HG03095 (cell line): ENCODE results near the gene BBOX1.

Experiments
- ATAC-seq: cut with Tn5 transposase; IDR thresholded peaks from one replicate; pipeline ENCODE4 v1.9.1; 2021; ENCODE audit warnings: moderate library complexity; ENCODE audit not compliant: unreplicated experiment

Gene BBOX1

DNA sequence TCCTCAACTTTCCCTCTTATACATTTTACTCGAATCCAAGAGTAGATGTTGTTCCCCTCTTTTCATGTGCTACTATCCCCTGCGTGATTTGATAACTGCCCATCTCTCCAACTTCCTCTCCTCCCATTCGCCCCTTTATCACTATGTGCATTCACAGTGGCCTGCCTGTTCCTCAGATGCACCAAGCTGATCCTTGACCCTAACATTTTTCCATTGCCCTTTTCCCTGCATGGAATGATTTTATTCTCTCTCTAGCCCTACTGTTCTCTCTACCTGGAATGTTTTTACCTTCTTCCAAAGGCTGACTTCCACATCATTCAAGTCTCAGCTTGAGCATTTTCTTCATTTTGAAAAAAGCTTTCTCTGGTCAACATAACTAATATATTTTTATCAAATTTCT, 15.8 kb upstream of the BBOX1 start:
- no peak for ATAC-seq

DNA sequence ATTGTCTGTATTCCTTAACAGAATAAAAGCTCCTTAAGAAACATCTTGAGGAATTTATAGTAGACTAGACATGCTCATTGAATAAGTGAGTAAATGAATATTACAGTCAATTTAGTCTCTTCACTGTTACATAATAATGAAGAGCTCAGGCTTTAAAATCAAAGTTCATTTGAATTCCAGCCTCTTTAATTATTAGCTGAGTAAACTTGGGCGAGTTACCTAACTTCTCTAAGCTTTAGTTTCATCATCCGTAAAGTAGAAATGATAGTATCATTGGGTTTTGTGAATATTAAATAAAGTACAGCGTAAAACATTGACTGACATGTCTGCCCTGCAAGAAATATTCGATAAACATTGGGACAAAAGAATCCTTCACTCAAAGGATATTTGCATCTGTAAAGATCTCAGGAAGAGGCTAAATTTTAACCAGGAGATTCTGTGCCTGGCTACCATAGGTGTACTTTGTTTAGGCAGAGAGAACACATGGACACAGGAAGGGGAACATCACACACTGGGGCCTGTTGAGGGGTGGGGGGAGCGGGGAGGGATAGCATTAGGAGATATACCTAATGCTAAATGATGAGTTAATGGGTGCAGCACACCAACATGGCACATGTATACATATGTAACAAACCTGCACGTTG, 15.2 kb upstream of the BBOX1 start:
- no peak for ATAC-seq

DNA sequence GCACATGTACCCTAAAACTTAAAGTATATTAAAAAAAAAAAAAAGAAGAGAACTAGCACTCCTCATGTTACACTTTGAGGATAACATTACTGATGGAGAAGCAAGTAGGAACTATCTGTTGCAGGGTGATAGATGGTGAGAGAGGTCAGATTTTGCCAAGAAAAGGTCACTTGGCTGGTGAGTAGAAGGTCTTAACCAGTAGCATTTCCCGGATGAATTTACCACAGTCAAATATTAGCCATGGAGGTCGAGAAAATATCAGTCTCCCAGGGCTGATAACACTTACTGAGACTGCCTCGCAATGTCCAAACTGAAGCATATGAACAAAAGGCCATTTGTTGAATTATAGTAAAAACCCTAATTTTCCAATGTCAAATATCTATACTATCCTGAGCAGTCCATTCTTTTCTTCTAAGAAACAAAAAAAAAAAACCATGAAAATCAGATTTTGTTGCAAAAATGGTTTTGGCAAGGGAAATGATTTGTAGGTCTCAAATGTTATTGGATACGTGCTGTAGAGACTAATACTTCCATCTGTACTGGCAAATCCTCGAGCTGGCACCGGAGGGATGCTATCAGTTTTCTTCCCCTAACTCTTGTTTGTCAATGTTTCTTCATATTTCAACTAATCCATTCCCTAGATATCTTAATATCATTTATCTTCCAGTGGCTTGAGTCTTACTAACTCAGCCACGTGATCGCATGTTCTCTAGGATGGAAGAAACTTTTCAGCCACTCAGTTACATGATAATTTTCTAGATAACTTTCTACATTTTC, 14.5 kb upstream of the BBOX1 start:
- ATAC-seq: no peak

DNA sequence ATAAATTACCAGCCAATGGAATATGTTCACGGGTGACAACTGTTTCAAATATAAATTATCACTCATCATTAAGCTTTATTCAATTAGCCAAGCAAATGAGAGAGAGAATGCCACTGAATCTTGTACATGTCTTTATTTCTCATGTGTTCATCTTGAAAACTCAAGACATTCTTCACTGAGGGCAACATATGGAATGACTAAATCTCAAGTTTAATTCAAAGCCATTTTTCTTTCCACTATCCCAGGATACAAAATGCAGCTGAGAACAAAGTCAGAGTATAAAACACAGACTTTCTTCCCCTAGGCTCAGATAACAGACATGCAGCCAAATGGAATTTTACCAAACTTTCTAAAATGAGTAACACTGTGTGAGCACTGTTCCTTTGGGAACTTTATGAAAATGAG, 12.1 kb upstream of the BBOX1 start:
- ATAC-seq: no peak

DNA sequence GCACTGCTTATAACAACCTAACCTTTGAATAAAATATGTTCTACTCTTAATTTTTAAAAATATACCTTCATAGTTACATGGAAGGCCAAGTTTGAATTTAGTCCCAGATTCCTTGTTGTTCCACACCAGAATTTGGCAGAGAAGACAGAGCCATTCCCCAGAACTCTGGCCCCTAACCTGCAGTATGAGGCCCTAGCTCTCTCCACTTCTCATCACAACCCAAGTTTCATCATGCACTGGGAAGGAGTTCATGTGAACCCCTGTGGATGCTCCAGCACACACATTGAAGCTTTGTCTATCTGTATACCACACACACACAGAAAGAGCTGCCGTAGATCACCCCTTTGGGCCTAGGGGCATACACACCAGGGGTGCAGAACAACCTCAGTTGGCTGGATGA, 10.6 kb upstream of the BBOX1 start:
- ATAC-seq: no peak

DNA sequence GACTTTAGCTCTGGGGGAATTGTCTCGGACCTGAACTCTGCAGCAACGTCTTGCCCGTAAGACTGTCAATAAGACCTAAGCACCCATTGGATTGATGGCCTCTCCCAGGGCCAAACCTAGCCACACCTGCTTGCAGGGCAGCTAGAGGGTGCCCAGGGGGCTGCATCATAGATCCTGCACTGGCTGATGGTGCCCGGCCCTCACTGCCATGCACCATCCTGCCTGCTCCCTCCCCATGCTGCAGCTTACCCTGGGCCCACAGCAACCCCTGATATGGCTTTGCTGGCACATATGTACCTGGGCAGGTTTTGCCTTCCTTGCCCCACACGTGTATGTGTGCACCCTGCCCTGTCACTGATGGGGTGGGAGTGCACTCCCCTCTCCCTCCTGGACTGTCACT, 8.9 kb upstream of the BBOX1 start:
- ATAC-seq: no peak

DNA sequence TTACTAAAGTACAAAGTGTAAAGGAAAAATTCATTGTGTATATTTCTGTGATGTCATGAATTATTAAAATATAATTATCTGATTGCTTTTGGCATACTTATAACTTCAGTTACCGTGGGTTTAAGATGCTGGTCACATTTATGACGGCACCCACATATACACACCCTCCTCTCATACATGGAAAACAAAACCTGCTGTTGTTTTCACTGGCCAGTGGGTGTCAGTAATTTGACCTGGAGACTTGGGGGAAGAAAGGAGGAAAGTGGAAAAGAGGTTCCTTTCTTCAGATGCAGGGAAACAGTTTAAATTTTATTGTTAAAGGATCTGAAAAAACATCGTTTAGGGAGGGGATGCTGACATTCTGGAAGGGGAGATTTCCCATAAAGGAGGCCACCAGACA, 742 bp upstream of the BBOX1 start:
- no peak for ATAC-seq

DNA sequence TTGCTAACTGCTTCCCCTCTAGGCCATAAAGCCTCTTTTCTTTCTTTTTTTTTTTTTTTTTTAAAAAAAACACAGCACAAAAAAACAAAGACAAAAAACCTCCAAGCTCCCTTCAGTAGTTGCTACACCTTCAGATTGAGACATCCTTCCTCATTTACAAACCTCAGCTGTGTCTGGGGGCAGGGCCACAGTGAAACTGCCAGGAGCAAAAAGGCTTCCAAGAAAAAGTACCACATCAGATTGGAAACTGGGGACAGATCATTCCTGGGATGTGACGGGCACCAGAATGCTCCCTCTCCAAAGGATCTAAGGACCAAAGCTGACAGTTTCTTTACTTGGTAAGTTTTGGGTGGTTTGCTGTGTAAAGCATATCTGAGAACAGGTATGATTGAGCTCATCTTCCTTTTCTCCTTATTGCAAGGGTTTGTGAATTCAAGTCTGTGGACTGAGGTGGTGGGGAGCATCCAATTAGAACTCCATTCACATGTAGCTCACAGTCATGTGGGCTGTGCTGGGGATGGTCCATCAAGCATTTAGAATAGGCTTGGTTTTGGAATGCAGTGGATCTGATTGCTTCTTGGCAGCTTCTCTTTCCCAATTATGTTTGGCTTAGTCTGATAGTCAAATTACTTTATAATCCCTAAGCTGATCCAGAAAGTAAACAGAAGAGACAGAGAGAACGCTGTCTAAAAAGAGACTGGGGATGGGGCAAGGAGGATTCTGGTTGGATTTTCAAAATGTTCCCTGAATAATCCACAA, 705 bp downstream of the BBOX1 start:
- no peak for ATAC-seq

DNA sequence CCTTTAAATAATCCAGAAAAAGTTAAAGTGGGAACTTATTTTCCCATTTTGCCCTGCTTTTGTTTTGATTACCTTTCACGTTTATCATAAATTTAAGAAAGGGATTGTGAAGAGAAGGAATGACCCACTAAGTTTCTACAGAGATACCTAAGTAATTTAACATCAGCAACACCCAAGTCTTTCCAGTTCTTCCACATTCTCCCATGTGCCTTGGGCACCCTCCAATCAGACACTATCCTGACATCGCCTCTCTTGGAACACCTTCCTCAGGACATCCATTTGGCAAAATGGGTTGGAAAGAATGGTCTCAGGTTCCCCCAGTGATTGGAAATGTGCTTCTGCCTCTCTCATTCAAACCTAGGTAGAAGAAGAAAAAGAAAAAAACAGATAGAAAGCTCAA, 6.3 kb downstream of the BBOX1 start:
- no peak for ATAC-seq

DNA sequence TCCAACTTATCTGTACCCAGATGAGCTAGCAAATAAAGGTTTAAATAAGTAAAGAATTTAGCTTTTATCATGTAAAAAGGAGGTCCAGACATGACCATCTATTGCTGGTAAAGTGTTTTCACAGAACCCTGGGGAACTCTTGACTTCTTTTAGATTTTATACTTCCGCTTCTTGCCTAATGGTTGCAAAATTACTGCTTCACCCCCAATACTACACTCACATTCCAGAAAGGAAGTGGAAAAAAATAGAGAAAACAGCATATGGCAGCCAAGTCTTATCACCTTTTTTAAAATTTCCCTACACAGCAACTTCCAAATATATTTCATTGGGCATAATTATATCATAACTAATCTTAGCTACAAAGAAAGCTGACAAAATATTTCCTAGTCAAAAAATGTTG, 12.1 kb downstream of the BBOX1 start:
- ATAC-seq: no peak

DNA sequence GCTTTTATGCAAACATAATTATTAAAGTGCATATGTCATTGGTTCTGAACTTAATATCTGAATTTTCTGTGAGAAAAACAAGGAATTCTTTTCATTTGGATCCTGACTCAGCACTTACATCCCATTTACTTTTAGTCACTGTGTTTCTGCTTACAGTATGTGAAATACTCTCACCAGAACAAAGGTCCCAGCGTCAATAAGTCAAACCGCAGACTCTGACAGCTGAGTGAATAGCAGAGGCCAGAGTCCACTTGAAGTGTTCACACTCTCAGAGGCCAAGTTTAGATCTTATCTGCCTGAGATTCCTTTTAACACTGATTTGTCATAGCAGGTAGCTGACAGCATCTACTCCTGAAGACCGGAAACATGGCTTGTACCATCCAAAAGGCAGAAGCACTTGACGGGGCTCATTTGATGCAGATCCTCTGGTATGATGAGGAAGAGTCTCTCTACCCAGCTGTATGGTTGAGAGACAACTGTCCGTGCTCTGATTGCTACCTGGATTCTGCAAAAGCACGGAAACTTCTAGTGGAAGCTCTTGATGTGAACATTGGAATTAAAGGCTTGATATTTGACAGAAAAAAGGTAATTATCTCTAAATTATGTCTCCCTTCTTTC, 14.6 kb downstream of the BBOX1 start:
- no peak for ATAC-seq

DNA sequence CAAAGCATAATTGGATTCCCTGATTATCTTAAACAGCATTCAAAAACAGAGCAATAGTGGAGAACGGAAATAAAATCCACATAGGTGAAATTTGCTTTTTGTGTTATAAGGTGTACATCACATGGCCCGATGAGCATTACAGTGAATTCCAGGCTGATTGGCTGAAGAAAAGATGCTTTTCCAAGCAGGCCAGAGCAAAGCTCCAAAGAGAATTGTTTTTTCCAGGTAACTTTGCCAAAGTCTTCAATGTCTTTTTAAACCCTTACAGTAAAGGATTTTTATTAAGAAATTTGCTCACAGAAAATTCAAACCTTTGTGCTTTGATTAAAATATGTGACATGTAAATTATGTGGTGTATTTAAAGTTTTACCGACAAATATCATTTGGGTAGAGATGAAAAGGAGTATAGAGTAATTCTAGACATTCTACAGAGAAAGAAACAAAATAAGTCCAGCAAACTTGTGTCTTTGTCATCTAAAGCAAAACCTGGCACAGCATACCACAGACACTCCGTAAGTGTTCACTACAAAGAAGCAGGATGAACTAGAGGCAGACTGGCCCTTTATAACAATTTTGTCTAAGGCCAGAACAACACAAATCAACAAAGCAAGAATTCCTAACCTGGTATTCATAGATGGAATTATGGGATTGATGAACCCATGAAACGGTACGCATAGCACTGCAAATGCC, 16.6 kb downstream of the BBOX1 start:
- ATAC-seq: no peak

DNA sequence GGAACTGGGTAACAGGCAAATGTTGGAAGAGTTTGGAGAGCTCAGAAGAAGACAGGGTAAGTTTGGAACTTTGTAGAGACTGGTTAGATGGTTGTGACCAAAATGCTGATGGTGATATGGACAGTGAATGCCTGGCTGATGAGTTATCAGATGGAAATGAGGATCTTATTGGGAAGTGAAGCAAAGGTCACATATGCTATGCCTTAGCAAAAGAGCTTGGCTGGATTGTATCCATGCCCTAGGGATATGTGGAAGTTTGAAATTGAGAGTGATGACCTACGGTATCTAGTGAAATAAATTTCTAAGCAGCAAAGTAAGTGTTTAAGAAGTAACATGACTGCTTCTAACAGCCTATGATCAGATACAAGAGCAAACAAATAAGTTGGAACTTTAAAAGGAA, 17.8 kb downstream of the BBOX1 start:
- no peak for ATAC-seq

DNA sequence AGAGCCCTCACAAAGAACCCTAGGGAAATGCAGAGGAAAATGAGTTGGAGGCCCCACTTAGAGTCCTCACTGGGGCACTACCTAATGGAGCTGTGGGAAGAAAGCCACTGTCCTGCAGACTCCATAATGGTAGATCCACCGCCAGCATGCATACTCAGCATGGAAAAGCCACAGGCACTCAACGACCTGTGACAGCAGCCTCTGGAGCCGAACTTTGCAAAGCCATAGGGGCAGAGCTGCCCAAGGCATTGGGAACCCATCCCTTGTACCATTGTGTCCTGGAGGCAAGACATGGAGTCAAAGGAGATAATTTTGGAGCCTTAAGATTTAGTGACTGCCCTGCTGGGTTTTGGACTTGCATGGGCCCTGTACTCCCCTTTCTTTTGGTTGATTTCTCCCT, 18.8 kb downstream of the BBOX1 start:
- ATAC-seq: no peak

DNA sequence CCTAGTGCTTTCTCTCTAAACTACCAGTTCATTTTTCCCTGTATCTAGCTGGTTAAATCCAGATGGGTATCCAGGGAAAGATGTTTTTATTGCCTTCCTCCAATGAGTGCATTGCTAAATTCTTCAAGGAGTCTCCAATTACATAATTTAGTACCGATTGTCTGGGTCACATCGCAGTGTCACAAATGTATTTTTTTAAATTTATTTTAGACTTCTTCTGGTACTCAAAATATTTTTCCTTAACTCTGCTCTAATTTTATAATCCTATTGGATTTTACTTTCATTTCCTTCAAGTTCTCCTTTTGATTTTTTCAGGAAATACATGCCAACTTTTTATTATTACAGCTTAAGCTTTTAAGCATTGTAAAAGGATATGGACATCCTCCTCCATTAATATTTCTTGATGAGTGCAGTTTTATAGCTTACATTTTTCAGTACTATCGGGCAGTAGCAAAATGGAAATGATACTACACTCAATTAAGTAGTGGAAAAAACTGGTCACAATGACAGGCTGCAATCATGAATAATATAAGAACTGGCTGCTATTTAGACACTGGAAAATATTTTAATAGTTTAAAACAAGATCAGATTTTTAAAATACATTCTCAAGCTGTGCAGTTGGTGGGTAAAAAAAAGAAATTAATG, 20.3 kb downstream of the BBOX1 start:
- ATAC-seq: no peak

DNA sequence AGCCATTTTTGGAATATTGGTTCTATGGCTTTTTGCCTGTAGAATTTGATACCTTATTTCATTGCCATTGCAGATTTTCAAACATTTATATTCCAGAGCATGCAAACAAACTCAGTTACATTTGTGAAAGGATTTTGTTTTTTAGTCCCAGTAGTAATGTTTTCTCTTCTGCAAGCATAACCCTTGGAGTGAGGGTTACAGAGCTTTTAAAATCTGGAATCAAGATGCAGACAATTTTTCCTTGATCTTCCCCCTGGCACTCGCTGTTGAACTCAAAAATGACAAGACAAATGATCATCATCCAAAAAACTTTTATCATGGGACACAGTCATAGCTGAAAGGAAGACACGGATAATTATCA, 20.8 kb downstream of the BBOX1 start:
- ATAC-seq: no peak

DNA sequence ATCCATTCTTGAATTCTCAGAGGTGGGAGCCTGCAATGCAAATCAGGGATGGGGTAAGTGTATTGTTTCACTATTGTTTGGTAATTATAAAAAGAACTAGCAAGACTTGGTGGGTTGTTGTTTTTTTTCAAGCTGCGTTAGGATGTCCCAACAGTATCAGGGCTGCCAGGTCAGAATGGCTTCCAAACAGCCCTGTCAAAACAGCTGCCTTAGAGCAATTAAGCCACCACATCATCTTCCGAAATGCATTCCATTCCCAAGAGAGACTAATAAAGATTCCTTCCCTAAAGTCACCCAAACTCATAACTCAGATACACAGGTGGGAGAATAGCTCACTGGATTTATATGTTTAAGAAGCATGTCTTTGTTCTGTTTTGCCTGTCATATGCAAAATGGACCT, 23.5 kb downstream of the BBOX1 start:
- ATAC-seq: no peak

DNA sequence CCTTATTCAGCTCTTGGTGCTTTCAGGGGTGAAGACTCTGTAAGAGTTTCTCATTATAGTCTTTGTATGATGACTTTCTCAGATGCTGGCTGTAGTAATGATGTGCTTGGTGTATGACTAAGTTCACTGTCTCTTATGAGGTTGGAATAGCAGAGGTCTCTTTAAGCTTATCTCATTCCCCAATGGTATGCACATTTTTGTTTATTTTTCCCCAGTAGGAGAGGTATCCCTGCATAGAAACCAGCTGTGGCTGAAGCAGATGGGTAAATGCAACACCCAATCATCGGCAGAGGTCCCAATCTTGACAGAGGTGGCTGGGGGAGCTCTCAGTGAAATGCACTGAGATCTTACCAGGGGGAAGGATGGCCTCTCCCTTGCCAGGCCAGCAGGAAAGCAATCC, 34.6 kb downstream of the BBOX1 start:
- ATAC-seq: no peak

DNA sequence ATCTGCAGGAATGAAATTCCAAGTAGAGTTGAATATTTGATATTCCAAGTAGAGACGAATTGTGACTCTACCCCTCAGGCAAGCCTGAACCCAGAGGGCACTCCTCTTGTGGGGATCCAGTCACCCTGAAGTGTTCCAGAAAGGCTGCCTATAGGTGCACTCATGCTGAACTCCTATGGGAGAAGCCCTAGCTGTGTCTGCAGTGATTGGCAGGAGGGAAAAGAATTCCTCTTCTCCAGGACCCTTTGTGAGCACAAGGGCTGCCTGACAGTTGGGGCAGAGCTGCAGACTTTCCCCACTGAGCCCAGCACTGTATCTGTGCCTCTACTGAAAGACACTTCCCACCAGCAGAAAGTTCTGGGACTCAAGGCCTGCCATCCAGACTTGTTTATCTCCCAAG, 35.0 kb downstream of the BBOX1 start:
- no peak for ATAC-seq

DNA sequence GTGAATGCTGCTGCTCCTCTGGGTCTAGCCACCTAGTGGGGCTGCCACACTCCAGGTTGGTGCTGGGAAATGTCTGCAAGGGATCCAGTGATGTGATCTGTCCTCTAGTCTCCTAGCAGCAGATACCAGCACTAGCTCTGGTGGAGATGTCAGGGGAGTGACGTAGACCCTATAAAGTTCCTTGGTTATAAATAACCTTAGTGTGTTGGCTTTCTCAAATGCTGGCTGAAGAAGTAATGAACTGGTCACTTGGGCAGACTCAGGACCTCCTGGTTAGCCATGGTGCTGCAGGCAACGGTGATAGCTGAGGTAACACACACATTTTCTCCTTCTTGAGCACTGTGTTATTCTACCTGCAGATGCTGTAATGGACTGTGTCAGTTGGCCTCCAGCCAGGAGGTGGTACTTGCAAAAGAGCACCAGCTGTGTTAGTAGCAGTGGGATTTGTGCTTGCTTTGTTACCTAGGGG, 35.5 kb downstream of the BBOX1 start:
- ATAC-seq: no peak

DNA sequence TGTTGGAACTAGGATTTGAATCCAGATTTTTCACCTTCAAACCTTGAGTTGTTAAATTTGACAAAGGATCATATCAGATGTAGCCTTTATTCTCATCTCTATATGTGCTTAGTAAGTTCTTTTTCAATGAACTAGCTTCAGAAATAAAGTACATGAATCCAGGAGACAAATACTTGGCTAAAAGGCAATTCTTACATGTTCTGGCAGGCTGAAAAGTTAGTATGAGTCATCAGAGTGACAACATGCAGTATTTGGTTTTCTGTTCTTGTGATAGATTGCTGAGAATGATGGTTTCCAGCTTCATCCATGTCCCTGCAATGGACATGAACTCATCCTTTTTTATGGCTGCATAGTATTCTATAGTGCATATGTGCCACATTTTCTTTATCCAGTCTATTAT, 40.4 kb downstream of the BBOX1 start:
- no peak for ATAC-seq
